ENCODE measurements around the gene PCNX1. TPM values are rescaled to one million over a fixed set of nuclear protein-coding genes. Genes with fewer than 3 reads are reported as not detected.

Gene PCNX1
- total and polyA plus RNA-seq, 2 donors (not counting 1 experiment from before 2014, with no cell fraction given) = 17.0 to 84.5 TPM

DNA sequence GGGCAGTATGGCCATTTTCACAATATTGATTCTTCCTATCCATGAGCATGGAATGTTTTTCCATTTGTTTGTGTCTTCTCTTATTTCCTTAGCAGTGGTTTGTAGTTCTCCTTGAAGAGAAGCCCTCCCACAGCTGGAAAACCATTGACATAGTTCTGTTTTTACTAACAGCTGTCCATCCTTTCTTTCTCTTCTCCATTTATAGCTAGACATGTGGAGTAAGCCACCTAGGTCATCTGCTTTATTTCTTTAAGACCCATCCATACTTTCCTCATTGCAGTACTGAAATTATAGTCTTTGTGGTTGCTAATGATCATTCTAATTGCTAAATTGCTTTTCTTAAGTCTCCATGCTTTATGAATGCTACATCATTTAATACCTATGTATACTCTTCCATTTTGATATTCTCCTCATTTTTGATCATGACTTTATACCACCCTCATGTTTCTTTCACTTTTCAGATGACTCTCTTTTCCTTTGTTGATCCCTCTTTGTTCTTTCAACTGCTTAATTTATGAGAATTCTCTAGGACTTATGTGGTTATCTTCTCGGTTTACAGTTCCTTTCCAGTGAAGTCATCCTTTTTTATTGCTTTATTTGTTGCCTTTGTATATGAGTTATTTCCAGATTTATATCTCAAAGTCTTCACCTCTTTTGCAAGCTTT lies 114.2 kb downstream of the PCNX1 start:
- Mint-ChIP-seq H3K9me3 (ENCODE audit: insufficient read depth) (no peaks in the 10 kb centered on the region), H3K27me3 (no peaks in the 10 kb centered on the region), H3K4me3 (no peak overlapping the region), H3K4me1 (no peaks in the 10 kb centered on the region), H3K27ac (no peak overlapping the region)
- DNase-seq (no peak), ATAC-seq (ENCODE audit: low read depth) (no peak)
- no peak overlapping the region for H3K9ac ChIP-seq (ENCODE audit: low read length)
- no peaks in the 10 kb centered on the region for H4K20me1 ChIP-seq (ENCODE audit: control insufficient read depth, insufficient read depth, low read length, poor library complexity, severe bottlenecking)
- no peaks in the 10 kb centered on the region for H3K27me3 ChIP-seq (replicated peaks in 1 of 4; ENCODE audit: control extremely low read depth in 1 of 4, control insufficient read depth in 3 of 4, insufficient read depth in 4 of 4, low read length in 3 of 4)
- peaks cover 0 to 7% (median 0%) of the 10 kb centered on the region in 3 donors for H3K9me3 ChIP-seq (ENCODE audit: control extremely low read depth in 1 of 3, control insufficient read depth in 2 of 3, insufficient read depth in 1 of 3, low read length in 2 of 3)
- TF ChIP-seq EZH2 (IDR thresholded peaks at IDR 0.05; ENCODE audit: borderline replicate concordance, insufficient read depth, low read depth, low read length, poor library complexity, severe bottlenecking) (no peak), CTCF (IDR thresholded peaks at IDR 0.05) (no peak)
- ChIA-PET POLR2A (no interaction called here), CTCF (no interaction called here)
- H3K4me2 ChIP-seq (replicated peaks; ENCODE audit: low read depth, low read length, poor library complexity, severe bottlenecking) = no peak overlapping the region
- no CpG with 5 or more reads among the region's 1 CpG for WGBS (ENCODE audit: insufficient coverage)
- peaks cover 11 to 27% of the 10 kb centered on the region in 2 experiments for H3K36me3 ChIP-seq (replicated peaks in 1 of 2; ENCODE audit: control extremely low read depth in 1 of 2, control insufficient read depth in 1 of 2, extremely low read depth in 1 of 2, insufficient read depth in 2 of 2, low read length in 1 of 2)
- intact Hi-C loops (cut with micrococcal nuclease) = no loop called here
- H2AFZ ChIP-seq (ENCODE audit: insufficient read depth, low read depth, low read length, poor library complexity, severe bottlenecking) = no peak overlapping the region
- H3K27ac ChIP-seq (ENCODE audit: low read length in 2 of 2) = no peak overlapping the region
- H3K79me2 ChIP-seq (ENCODE audit: control insufficient read depth, insufficient read depth, low read length) = no peaks in the 10 kb centered on the region
- H3K4me1 ChIP-seq (ENCODE audit: control insufficient read depth in 2 of 2, insufficient read depth in 2 of 2, low read length in 2 of 2) = no peaks in the 10 kb centered on the region
- no peak overlapping the region for H3K4me3 ChIP-seq (ENCODE audit: control extremely low read depth in 1 of 5, extremely low read depth in 1 of 5, insufficient read depth in 1 of 5, low read depth in 2 of 5, low read length in 4 of 5)

DNA sequence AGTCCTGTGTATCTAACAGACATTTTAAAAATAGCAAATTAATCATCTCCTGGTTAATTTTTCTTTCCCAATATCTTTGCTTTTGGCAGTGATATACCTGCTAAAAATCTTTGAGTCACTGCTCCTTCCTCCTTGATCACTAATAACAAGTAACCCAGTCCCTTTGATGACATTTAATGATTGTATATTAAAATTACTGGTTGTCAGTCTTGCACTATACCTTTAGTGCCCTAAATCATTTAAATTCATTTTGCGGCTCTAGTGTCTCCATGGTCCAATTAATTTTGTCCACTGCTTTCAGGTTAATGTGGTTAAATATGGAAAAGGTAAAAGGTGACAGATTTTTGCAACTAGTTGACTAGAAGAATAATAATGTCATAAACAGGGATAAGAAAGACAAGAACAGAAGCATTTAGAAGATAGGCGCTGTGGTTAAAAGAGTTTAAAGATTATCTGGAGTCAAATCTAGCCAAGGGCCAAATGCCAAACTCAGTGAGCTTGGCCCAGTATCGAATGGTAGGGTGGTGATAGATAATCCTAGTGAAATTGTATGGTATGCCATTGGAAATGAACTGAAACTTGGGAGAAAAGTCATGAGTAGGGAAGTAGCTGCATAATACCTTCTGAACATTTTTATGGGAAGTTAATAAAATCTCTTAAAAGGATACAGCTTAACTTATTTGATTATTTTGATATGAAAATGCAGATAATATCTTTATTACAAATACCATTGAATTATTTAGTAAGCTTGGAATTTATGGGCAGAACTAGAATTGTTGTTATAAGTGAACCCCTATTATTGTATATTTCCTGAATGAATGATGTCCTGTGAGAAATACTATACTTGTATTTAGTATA lies 115.0 kb downstream of the PCNX1 start:
- Mint-ChIP-seq H3K9me3 (ENCODE audit: insufficient read depth) (no peaks in the 10 kb centered on the region), H3K4me1 (no peaks in the 10 kb centered on the region), H3K4me3 (no peak overlapping the region), H3K27ac (no peak overlapping the region), H3K27me3 (no peaks in the 10 kb centered on the region)
- no peak overlapping the region for H3K27ac ChIP-seq (ENCODE audit: low read length in 2 of 2)
- H3K27me3 ChIP-seq (replicated peaks in 1 of 4; ENCODE audit: control extremely low read depth in 1 of 4, control insufficient read depth in 3 of 4, insufficient read depth in 4 of 4, low read length in 3 of 4) = no peaks in the 10 kb centered on the region
- no peak overlapping the region for H2AFZ ChIP-seq (ENCODE audit: insufficient read depth, low read depth, low read length, poor library complexity, severe bottlenecking)
- H3K36me3 ChIP-seq (replicated peaks in 1 of 2; ENCODE audit: control extremely low read depth in 1 of 2, control insufficient read depth in 1 of 2, extremely low read depth in 1 of 2, insufficient read depth in 2 of 2, low read length in 1 of 2) = peaks cover 11 to 27% of the 10 kb centered on the region in 2 experiments
- ChIA-PET CTCF (no interaction called here), POLR2A (no interaction called here)
- WGBS (ENCODE audit: insufficient coverage) = 93% methylated on average over 2 of the region's 3 CpGs
- ATAC-seq (ENCODE audit: low read depth) = no peak
- H3K79me2 ChIP-seq (ENCODE audit: control insufficient read depth, insufficient read depth, low read length) = no peaks in the 10 kb centered on the region
- no peaks in the 10 kb centered on the region for H4K20me1 ChIP-seq (ENCODE audit: control insufficient read depth, insufficient read depth, low read length, poor library complexity, severe bottlenecking)
- intact Hi-C loops (cut with micrococcal nuclease) = no loop called here
- DNase-seq = no peak
- no peak overlapping the region for H3K4me3 ChIP-seq (ENCODE audit: control extremely low read depth in 1 of 5, extremely low read depth in 1 of 5, insufficient read depth in 1 of 5, low read depth in 2 of 5, low read length in 4 of 5)
- TF ChIP-seq EZH2 (IDR thresholded peaks at IDR 0.05; ENCODE audit: borderline replicate concordance, insufficient read depth, low read depth, low read length, poor library complexity, severe bottlenecking) (no peak), CTCF (IDR thresholded peaks at IDR 0.05) (no peak)
- no peak overlapping the region for H3K9ac ChIP-seq (ENCODE audit: low read length)
- H3K4me2 ChIP-seq (replicated peaks; ENCODE audit: low read depth, low read length, poor library complexity, severe bottlenecking) = no peak overlapping the region
- H3K4me1 ChIP-seq (ENCODE audit: control insufficient read depth in 2 of 2, insufficient read depth in 2 of 2, low read length in 2 of 2) = no peaks in the 10 kb centered on the region
- peaks cover 0 to 7% (median 0%) of the 10 kb centered on the region in 3 donors for H3K9me3 ChIP-seq (ENCODE audit: control extremely low read depth in 1 of 3, control insufficient read depth in 2 of 3, insufficient read depth in 1 of 3, low read length in 2 of 3)
